Gastrocnemius medialis (tissue), 4 donors: Measurements from ENCODE around the gene AGAP1. TPM values are rescaled to one million over a fixed set of nuclear protein-coding genes. Genes with fewer than 3 reads are reported as not detected.
A peak's percentile ranks its signal among the peaks of the same experiment; 100 is the strongest.

ENCODE experiments used
- ATAC-seq, 2 donors: fragments of 150-250 bp; one replicate each; pipeline ENCODE4 v1.9.1; 2016
- DNase-seq, 2 donors: peaks; one replicate each; pipeline ENCODE4 v3.0.0-alpha.2; 2019
- H3K27ac ChIP-seq, 4 donors: fragments of 200-600 bp; sonication (generic); 1 replicate in 1 of 4; 2 replicates in 3 of 4; pipeline ENCODE4 v1.5.1; 2016 to 2018; ENCODE audit warnings: mild to moderate bottlenecking in 2 of 4, moderate library complexity in 1 of 4
- H3K27me3 ChIP-seq, 3 donors: fragments of 200-600 bp; sonication (generic) in 2 of 3; 1 replicate in 1 of 3; 2 replicates in 2 of 3; pipeline versions ENCODE4 v1.5.1 to v1.6.0; 2016 to 2019; ENCODE audit warnings: mild to moderate bottlenecking in 1 of 3, moderate library complexity in 1 of 3
- H3K36me3 ChIP-seq, 2 donors: fragments of 200-600 bp; sonication (generic) in 1 of 2; one replicate each; pipeline ENCODE4 v1.5.1; 2017 to 2018
- H3K4me1 ChIP-seq, 2 donors: fragments of 200-600 bp; sonication (generic) in 1 of 2; one replicate each; pipeline ENCODE4 v1.5.1; 2016 to 2017; ENCODE audit warnings: mild to moderate bottlenecking in 2 of 2
- H3K4me3 ChIP-seq, 4 donors: fragments of 200-600 bp; sonication (generic) in 3 of 4; 1 replicate in 1 of 4; 2 replicates in 3 of 4; pipeline ENCODE4 v1.5.1; 2016 to 2019; ENCODE audit warnings: mild to moderate bottlenecking in 2 of 4
- H3K9me3 ChIP-seq, 3 donors: fragments of 200-600 bp; sonication (generic) in 2 of 3; 1 replicate in 1 of 3; 2 replicates in 2 of 3; pipeline ENCODE4 v1.5.1; 2016 to 2019
- POLR2A ChIP-seq, 2 donors: fragments of 450-650 bp; IDR thresholded peaks; one replicate each; pipeline ENCODE4 v1.6.1; 2017; ENCODE audit warnings: antibody characterized with exemption in 2 of 2, mild to moderate bottlenecking in 2 of 2, moderate library complexity in 2 of 2
- in situ Hi-C, 4 donors: fragments of 200-750 bp; cut with MboI; loops; one replicate each; pipeline versions ENCODE4 v1.15.0 to v1.8.0; 2017; ENCODE audit warnings: low sequenced_read_pairs in 4 of 4
- intact Hi-C: fragments of 100-400 bp; cut with DNase I; formaldehyde crosslinking; loops from one replicate; pipeline ENCODE4 v1.15.1; 2023; ENCODE audit warnings: low total_unique reads
- total RNA-seq, 4 donors: library from RNA; depleted of rRNA; stranded (reverse); fragments of >200 nt; gene quantifications; one replicate each; pipeline versions ENCODE4 v1.1.0 to v1.2.3, GENCODE V29; 2016
- TF ChIP-seq, protein P1 (sequence below), 5 experiments: fragments of 450-650 bp in 3 of 5; fragments of 200-600 bp in 2 of 5; sonication (generic) in 2 of 5; IDR thresholded peaks in 4 of 5; conservative IDR thresholded peaks in 1 of 5; 1 replicate in 4 of 5; 2 replicates in 1 of 5; pipeline ENCODE4 v1.5.1; 2016 to 2019; ENCODE audit warnings: antibody characterized with exemption in 5 of 5, mild to moderate bottlenecking in 3 of 5, moderate library complexity in 3 of 5

AGAP1 gene
- total RNA-seq, 4 donors from 2014 or later, result 8.5 to 26.8 (median 14.4) TPM

DNA sequence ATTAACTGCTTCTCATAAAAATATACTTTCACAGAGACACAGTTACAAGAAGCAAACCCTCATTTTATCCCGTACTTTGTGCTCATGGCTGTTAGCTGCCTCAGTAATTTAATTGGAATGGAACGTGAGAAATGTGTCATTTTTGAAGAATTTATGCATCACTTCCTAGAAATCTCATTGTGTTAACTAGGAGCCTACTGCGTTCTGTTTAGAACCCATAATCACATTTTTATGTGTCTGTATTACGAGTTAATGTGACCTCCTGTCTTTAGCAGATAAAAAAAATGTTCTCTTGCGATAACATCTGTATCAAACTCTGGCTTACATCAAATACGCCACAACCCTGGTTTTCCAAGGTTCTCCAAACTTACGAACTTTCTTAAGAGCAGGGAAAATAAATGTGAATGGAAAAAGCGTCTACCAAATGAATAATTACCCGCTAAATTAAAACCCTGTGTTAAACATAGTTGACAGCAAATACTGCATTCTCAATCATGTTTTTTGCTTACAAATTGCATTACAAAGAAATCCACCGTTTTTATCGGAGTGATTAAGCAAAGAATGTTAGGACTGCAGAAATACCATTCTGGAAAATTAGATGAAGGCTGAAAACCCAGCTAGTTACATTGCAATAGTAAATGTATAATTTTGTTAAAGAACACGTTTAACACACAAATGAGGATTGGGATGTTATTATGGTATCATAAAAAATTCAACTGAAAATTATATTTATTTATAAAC, 686.4 kb downstream of the AGAP1 start:
- Histone ChIP-seq H3K36me3 (no peaks in the 10 kb centered on the region), H3K4me3 (peak overlapping the region in 1 of 4 donors; percentile 2), H3K27ac (no peak overlapping the region), H3K9me3 (no peaks in the 10 kb centered on the region), H3K4me1 (peaks cover 13 to 15% of the 10 kb centered on the region in 2 donors), H3K27me3 (peaks cover 65 to 68% (median 66%) of the 10 kb centered on the region in 3 donors)
- in situ Hi-C loops, result loop anchor here (5.0 to 10.0 kb wide), 2 partner anchors 405 to 413 kb away; no protein-coding TSS in a partner anchor
- ATAC-seq (no peak), DNase-seq (no peak)
- intact Hi-C loops, result no loop called here
- TF ChIP-seq, protein P1, sequence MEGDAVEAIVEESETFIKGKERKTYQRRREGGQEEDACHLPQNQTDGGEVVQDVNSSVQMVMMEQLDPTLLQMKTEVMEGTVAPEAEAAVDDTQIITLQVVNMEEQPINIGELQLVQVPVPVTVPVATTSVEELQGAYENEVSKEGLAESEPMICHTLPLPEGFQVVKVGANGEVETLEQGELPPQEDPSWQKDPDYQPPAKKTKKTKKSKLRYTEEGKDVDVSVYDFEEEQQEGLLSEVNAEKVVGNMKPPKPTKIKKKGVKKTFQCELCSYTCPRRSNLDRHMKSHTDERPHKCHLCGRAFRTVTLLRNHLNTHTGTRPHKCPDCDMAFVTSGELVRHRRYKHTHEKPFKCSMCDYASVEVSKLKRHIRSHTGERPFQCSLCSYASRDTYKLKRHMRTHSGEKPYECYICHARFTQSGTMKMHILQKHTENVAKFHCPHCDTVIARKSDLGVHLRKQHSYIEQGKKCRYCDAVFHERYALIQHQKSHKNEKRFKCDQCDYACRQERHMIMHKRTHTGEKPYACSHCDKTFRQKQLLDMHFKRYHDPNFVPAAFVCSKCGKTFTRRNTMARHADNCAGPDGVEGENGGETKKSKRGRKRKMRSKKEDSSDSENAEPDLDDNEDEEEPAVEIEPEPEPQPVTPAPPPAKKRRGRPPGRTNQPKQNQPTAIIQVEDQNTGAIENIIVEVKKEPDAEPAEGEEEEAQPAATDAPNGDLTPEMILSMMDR (IDR thresholded peaks at IDR 0.05 in 4 of 5, conservative IDR thresholded peaks at IDR 0.05 in 1 of 5), result no peak
- no peak for TF ChIP-seq POLR2A (IDR thresholded peaks at IDR 0.05)

DNA sequence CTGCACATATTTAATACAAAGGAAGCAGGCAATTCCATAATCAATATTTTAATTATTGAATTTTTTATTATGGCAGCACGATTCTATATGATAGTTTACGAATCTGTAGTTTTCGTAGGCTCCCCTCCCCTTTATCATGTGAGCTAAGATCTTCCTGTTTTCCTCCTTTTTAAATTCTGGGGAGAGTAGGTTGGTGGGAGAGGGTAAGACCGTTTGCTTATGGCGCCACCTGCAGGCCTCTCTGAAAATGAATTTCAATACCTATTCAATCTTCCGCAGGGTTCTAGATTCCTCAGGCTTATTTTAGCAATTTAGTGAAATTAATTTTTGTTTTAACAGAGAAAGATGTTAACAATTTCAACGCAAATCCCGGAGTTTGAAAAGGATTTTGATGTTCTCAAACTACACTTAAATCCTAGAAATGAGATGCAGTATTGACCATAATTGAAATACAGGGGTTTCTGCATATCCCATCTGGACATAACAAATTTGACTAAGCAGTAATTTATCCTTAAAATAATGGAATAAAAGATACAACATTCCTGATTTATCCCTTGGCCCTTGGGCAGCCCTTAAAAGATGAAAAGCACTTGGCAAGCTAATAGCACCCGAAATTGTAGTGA, 687.1 kb downstream of the AGAP1 start:
- DNase-seq (no peak), ATAC-seq (peak in 1 of 2 donors; percentile 31)
- H3K4me3 ChIP-seq, result no peak overlapping the region
- TF ChIP-seq, protein P1 (IDR thresholded peaks at IDR 0.05 in 4 of 5, conservative IDR thresholded peaks at IDR 0.05 in 1 of 5), result peak; percentile 28 to 68 (median 55)
- no peak for TF ChIP-seq POLR2A (IDR thresholded peaks at IDR 0.05)
- H3K27me3 ChIP-seq, result peaks cover 59 to 62% (median 59%) of the 10 kb centered on the region in 3 donors
- intact Hi-C loops (no loop called here), in situ Hi-C loops (loop anchor here (5.0 to 10.0 kb wide), 2 partner anchors 406 to 414 kb away; no protein-coding TSS in a partner anchor)
- H3K36me3 ChIP-seq, result no peaks in the 10 kb centered on the region
- H3K4me1 ChIP-seq, result peaks cover 13 to 15% of the 10 kb centered on the region in 2 donors
- no peak overlapping the region for H3K27ac ChIP-seq
- H3K9me3 ChIP-seq, result no peaks in the 10 kb centered on the region
